ENCODE measurements around the gene CTSZ.

Gene CTSZ

GRCh38 chr20:59004763-59005522 lies 2.1 kb downstream of the CTSZ start:
- no peaks in the 10 kb centered on the region for H3K9me3 ChIP-seq (ENCODE audit: control insufficient read depth, insufficient read depth, low read length)
- 0 out of 2 replicates have a peak, but pooled peaks cover 4% of the 10 kb centered on the region for H3K36me3 ChIP-seq (ENCODE audit: control insufficient read depth, insufficient read depth, low read length)
- H3K27ac ChIP-seq (ENCODE audit: low read depth, low read length) = no peak overlapping the region
- H3K27me3 ChIP-seq (ENCODE audit: control insufficient read depth, insufficient read depth, low read length) = peaks cover 20% of the 10 kb centered on the region
- H3K9ac ChIP-seq (ENCODE audit: low read depth, low read length) = no peak overlapping the region
- peaks cover 11% of the 10 kb centered on the region for H3K4me1 ChIP-seq (ENCODE audit: control insufficient read depth, insufficient read depth, low read length)
- H3K4me3 ChIP-seq (ENCODE audit: low read depth, low read length) = no peak overlapping the region

GRCh38 chr20:59004493-59004762 lies 2.6 kb downstream of the CTSZ start:
- Histone ChIP-seq H3K4me3 (ENCODE audit: low read depth, low read length) (no peak overlapping the region), H3K9ac (ENCODE audit: low read depth, low read length) (no peak overlapping the region)

GRCh38 chr20:59003836-59004492 lies 3.1 kb downstream of the CTSZ start:
- Histone ChIP-seq H3K4me1 (ENCODE audit: control insufficient read depth, insufficient read depth, low read length) (peaks cover 11% of the 10 kb centered on the region), H3K4me3 (ENCODE audit: low read depth, low read length) (no peak overlapping the region), H3K9me3 (ENCODE audit: control insufficient read depth, insufficient read depth, low read length) (no peaks in the 10 kb centered on the region), H3K27me3 (ENCODE audit: control insufficient read depth, insufficient read depth, low read length) (peaks cover 16% of the 10 kb centered on the region), H3K9ac (ENCODE audit: low read depth, low read length) (no peak overlapping the region), H3K27ac (ENCODE audit: low read depth, low read length) (no peak overlapping the region), H3K36me3 (ENCODE audit: control insufficient read depth, insufficient read depth, low read length) (0 out of 2 replicates have a peak, but pooled peaks cover 4% of the 10 kb centered on the region)

More at GRCh38 chr20:59004493-59004762, 2.6 kb downstream of the CTSZ start:
- Histone ChIP-seq H3K9me3 (ENCODE audit: control insufficient read depth, insufficient read depth, low read length) (no peaks in the 10 kb centered on the region), H3K27me3 (ENCODE audit: control insufficient read depth, insufficient read depth, low read length) (peaks cover 20% of the 10 kb centered on the region), H3K36me3 (ENCODE audit: control insufficient read depth, insufficient read depth, low read length) (0 out of 2 replicates have a peak, but pooled peaks cover 4% of the 10 kb centered on the region), H3K27ac (ENCODE audit: low read depth, low read length) (no peak overlapping the region), H3K4me1 (ENCODE audit: control insufficient read depth, insufficient read depth, low read length) (peaks cover 11% of the 10 kb centered on the region)

GRCh38 chr20:59002874-59003399 lies 4.1 kb downstream of the CTSZ start:
- H3K4me1 ChIP-seq (ENCODE audit: control insufficient read depth, insufficient read depth, low read length) = peaks cover 11% of the 10 kb centered on the region

DNA sequence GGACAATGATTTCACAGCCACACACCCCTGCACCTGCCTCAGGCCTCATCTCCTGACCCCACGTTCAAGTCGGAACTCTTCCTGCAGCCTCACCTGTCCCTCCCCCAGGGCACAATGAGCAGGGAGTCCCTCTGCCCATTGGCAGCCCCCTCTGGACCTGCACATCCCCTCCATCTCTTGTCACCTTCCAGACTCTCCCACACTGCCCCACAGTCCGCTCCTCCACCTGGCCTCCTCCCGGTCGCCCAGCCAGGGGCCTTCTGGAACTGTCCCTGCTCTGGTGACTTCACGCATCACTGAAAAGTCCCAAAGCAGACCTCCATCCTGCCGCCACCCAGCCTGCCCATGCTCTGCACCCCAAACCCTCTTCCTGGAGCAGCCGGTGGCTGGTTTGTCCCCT lies 4.7 kb downstream of the CTSZ start:
- H3K4me3 ChIP-seq (ENCODE audit: low read depth, low read length) = no peak overlapping the region
- H3K27me3 ChIP-seq (ENCODE audit: control insufficient read depth, insufficient read depth, low read length) = peaks cover under 1% of the 10 kb centered on the region; the same call in 1 of the 2 replicates
- H3K36me3 ChIP-seq (ENCODE audit: control insufficient read depth, insufficient read depth, low read length) = 0 out of 2 replicates have a peak, but pooled peaks cover 8% of the 10 kb centered on the region
- peaks cover 7% of the 10 kb centered on the region; the same call in 1 of the 2 replicates for H3K4me1 ChIP-seq (ENCODE audit: control insufficient read depth, insufficient read depth, low read length)
- H3K9ac ChIP-seq (ENCODE audit: low read depth, low read length) = no peak overlapping the region
- no peaks in the 10 kb centered on the region for H3K9me3 ChIP-seq (ENCODE audit: control insufficient read depth, insufficient read depth, low read length)
- H3K27ac ChIP-seq (ENCODE audit: low read depth, low read length) = no peak overlapping the region

More at GRCh38 chr20:59002874-59003399, 4.1 kb downstream of the CTSZ start:
- H3K36me3 ChIP-seq (ENCODE audit: control insufficient read depth, insufficient read depth, low read length) = 0 out of 2 replicates have a peak, but pooled peaks cover 4% of the 10 kb centered on the region
- no peak overlapping the region for H3K9ac ChIP-seq (ENCODE audit: low read depth, low read length)
- peaks cover 6% of the 10 kb centered on the region; the same call in 1 of the 2 replicates for H3K27me3 ChIP-seq (ENCODE audit: control insufficient read depth, insufficient read depth, low read length)
- no peak overlapping the region for H3K4me3 ChIP-seq (ENCODE audit: low read depth, low read length)
- H3K27ac ChIP-seq (ENCODE audit: low read depth, low read length) = no peak overlapping the region
- H3K9me3 ChIP-seq (ENCODE audit: control insufficient read depth, insufficient read depth, low read length) = no peaks in the 10 kb centered on the region

DNA sequence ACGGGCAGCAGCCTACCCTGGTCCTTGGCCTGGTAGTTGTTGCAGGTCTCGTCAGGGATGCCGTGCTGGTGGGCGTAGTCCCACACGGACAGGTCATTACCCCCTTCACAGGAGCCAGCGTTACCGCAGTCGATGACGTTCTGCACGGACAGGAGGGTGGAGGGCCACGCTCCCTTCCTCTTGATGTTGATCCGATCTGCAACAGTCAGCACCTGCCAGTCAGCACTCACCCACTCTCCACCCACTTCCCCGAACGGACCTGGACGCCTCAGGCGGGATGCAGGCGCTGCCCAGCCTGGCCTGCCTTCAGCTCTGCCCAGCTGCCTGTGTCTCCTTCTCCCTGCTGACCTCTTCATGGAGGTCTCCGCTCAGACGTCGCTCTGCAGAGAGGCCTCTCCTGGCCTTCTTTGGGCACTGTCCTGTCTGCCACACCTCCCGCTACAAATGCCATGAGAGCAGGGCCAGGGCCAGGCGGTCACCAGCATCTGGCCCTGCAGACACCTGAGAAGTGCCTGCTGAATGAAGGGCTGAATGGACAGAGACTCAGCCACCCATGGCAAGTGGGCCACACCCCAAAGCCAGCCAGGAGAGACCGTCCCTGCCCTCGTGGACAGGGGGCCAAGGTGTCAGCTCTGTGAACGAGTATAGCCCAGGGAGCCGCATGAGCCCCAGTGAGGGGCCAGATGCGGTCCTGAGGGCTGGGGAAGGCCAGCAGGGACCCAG lies 5.4 kb downstream of the CTSZ start:
- Histone ChIP-seq H3K9ac (ENCODE audit: low read depth, low read length) (no peak overlapping the region), H3K4me3 (ENCODE audit: low read depth, low read length) (no peak overlapping the region), H3K4me1 (ENCODE audit: control insufficient read depth, insufficient read depth, low read length) (peaks cover 5% of the 10 kb centered on the region; the same call in 1 of the 2 replicates), H3K27me3 (ENCODE audit: control insufficient read depth, insufficient read depth, low read length) (no peaks in the 10 kb centered on the region), H3K27ac (ENCODE audit: low read depth, low read length) (no peak overlapping the region), H3K9me3 (ENCODE audit: control insufficient read depth, insufficient read depth, low read length) (no peaks in the 10 kb centered on the region), H3K36me3 (ENCODE audit: control insufficient read depth, insufficient read depth, low read length) (peaks cover 14% of the 10 kb centered on the region; the same call in 1 of the 2 replicates)

DNA sequence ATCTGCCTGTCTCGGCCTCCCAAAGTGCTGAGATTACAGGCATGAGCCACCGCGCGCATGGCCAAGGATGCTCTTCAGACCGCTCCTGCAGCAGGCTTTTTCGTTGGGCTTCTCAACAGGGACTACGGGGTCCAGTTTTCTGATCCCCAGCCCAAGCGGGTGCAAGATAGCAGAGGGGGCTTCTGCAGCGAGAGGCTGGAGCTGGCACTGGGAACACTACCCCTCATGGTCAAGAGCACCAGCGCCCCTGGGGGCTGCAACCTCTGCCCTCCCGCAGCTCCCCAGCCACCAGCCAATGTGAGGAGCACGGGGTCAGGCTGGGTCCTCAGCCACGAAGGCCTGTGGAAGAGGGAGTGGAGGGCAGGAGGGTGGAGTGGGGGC lies 6.0 kb downstream of the CTSZ start:
- Histone ChIP-seq H3K27me3 (ENCODE audit: control insufficient read depth, insufficient read depth, low read length) (no peaks in the 10 kb centered on the region), H3K4me3 (ENCODE audit: low read depth, low read length) (no peak overlapping the region), H3K9me3 (ENCODE audit: control insufficient read depth, insufficient read depth, low read length) (no peaks in the 10 kb centered on the region), H3K36me3 (ENCODE audit: control insufficient read depth, insufficient read depth, low read length) (peaks cover 20% of the 10 kb centered on the region), H3K4me1 (ENCODE audit: control insufficient read depth, insufficient read depth, low read length) (no peaks in the 10 kb centered on the region), H3K27ac (ENCODE audit: low read depth, low read length) (no peak overlapping the region), H3K9ac (ENCODE audit: low read depth, low read length) (no peak overlapping the region)

DNA sequence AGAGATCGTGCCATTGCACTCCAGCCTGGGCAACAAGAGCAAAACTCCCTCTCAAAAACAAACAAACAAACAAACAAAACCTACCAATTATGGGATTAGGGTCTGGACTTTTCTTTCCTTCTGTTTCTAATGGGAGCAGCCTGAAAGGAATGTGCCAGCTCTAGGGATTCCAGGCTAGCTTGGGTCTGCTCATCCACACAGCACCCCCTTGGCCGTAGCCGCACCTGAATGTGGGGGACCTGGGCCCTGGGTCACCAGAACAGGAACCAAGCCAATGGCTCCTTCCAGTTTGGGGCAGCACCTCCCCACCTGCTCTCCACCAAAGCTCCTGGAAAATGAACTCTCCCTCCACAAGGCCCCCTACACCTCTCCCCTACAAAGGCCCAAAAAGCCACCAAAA lies 6.7 kb downstream of the CTSZ start:
- H3K36me3 ChIP-seq (ENCODE audit: control insufficient read depth, insufficient read depth, low read length) = peaks cover 27% of the 10 kb centered on the region

DNA sequence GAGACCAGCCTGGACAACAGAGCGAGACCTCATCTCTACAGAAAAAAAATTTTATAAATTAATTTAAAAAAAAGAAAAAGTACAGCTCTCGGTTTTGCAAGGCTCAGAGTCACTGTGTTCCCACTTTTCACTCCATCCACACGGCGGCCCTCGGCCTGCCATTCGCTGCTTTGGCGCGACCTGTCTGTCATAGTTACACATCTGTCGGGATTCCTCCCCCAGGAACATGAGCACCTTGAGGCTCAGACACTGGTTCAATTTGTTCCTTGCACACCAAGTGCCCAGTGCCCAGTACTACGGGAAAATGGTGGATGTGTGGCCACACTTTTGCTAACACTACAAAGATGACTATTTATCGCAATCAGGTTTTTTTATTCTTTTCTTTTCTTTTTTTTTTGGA lies 8.4 kb downstream of the CTSZ start:
- H3K4me1 ChIP-seq (ENCODE audit: control insufficient read depth, insufficient read depth, low read length) = no peaks in the 10 kb centered on the region
- no peak overlapping the region for H3K9ac ChIP-seq (ENCODE audit: low read depth, low read length)
- peaks cover 44% of the 10 kb centered on the region for H3K36me3 ChIP-seq (ENCODE audit: control insufficient read depth, insufficient read depth, low read length)
- H3K27me3 ChIP-seq (ENCODE audit: control insufficient read depth, insufficient read depth, low read length) = no peaks in the 10 kb centered on the region
- no peak overlapping the region for H3K27ac ChIP-seq (ENCODE audit: low read depth, low read length)
- H3K9me3 ChIP-seq (ENCODE audit: control insufficient read depth, insufficient read depth, low read length) = no peaks in the 10 kb centered on the region
- H3K4me3 ChIP-seq (ENCODE audit: low read depth, low read length) = no peak overlapping the region

More for the DNA sequence above, 6.7 kb downstream of the CTSZ start:
- no peaks in the 10 kb centered on the region for H3K4me1 ChIP-seq (ENCODE audit: control insufficient read depth, insufficient read depth, low read length)
- H3K9ac ChIP-seq (ENCODE audit: low read depth, low read length) = no peak overlapping the region
- no peak overlapping the region for H3K4me3 ChIP-seq (ENCODE audit: low read depth, low read length)
- H3K9me3 ChIP-seq (ENCODE audit: control insufficient read depth, insufficient read depth, low read length) = no peaks in the 10 kb centered on the region
- H3K27me3 ChIP-seq (ENCODE audit: control insufficient read depth, insufficient read depth, low read length) = no peaks in the 10 kb centered on the region
- H3K27ac ChIP-seq (ENCODE audit: low read depth, low read length) = no peak overlapping the region

DNA sequence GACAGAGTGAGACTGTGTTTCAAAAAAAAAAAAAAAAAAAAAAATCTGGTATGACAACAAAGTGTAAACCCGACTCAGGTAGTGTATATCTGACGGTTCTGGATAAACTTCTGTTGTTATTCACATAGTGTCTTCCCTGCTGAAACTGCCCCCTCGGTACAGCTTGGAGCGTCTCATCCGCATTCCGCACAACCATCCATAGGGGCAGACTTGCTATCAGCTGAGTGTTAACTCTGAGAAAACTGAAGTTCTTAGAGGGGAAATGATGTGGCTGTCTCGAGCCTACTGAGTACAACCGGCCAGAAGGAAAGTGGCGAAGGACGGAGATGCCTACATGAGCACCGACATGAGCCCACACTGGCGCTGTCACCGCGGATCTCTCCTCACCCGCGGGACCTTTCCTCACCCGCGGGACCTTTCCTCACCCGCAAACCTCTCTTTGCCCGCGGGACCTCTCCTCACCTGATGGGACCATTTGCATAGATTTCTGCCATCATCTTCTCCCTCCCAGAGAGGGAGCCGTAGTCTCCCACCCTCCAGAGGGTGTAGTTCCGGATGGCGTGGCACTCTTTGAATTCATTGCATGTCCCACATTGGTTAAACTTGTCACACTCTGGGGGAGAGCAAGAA lies 9.8 kb downstream of the CTSZ start:
- H3K27ac ChIP-seq (ENCODE audit: low read depth, low read length) = no peak overlapping the region
- H3K9me3 ChIP-seq (ENCODE audit: control insufficient read depth, insufficient read depth, low read length) = no peaks in the 10 kb centered on the region
- H3K27me3 ChIP-seq (ENCODE audit: control insufficient read depth, insufficient read depth, low read length) = no peaks in the 10 kb centered on the region
- no peak overlapping the region for H3K9ac ChIP-seq (ENCODE audit: low read depth, low read length)
- H3K4me3 ChIP-seq (ENCODE audit: low read depth, low read length) = no peak overlapping the region
- H3K36me3 ChIP-seq (ENCODE audit: control insufficient read depth, insufficient read depth, low read length) = peaks cover 58% of the 10 kb centered on the region
- no peaks in the 10 kb centered on the region for H3K4me1 ChIP-seq (ENCODE audit: control insufficient read depth, insufficient read depth, low read length)
